Ovary (tissue), 10 donors: Measurements from ENCODE around the gene MAB21L1. TPM values are rescaled to one million over a fixed set of nuclear protein-coding genes. Genes with fewer than 3 reads are reported as not detected.

ENCODE experiments used
- DNase-seq, 5 donors: peaks; one replicate each; pipeline ENCODE4 v3.0.0-alpha.2; 2019 to 2020
- H3K27ac ChIP-seq, 2 donors: fragments of 200-600 bp; one replicate each; pipeline versions ENCODE4 v1.5.1 to v1.8.0; 2019 to 2022
- H3K27me3 ChIP-seq: fragments of 200-600 bp; one replicate; pipeline ENCODE4 v1.8.0; 2022
- H3K36me3 ChIP-seq: fragments of 200-600 bp; sonication (generic); one replicate; pipeline ENCODE4 v1.5.1; 2019
- H3K4me1 ChIP-seq: one replicate; pipeline ENCODE4 v1.8.1; 2013; ENCODE audit warnings: mild to moderate bottlenecking, moderate library complexity; ENCODE audit not compliant: insufficient read depth
- H3K4me3 ChIP-seq: fragments of 200-600 bp; sonication (generic); one replicate; pipeline ENCODE4 v1.5.1; 2017
- H3K9me3 ChIP-seq, 2 donors: fragments of 200-600 bp in 1 of 2; sonication (generic) in 1 of 2; one replicate each; pipeline versions ENCODE4 v1.5.1 to v1.8.1; 2013 to 2019; ENCODE audit warnings: mild to moderate bottlenecking in 1 of 2, moderate library complexity in 1 of 2
- CTCF ChIP-seq, 3 donors: fragments of 450-650 bp in 2 of 3; fragments of 200-600 bp in 1 of 3; IDR thresholded peaks; one replicate each; pipeline versions ENCODE4 v1.5.1 to v1.8.0; 2016 to 2022; ENCODE audit warnings: antibody characterized with exemption in 3 of 3, mild to moderate bottlenecking in 1 of 3
- EP300 ChIP-seq: sonication (generic); formaldehyde crosslinking; IDR thresholded peaks from one replicate; pipeline ENCODE4 v1.6.1; 2017; ENCODE audit warnings: antibody characterized with exemption
- POLR2A ChIP-seq: fragments of 450-650 bp; IDR thresholded peaks from one replicate; pipeline ENCODE4 v1.6.1; 2017; ENCODE audit warnings: antibody characterized with exemption, mild to moderate bottlenecking, moderate library complexity
- whole genome bisulfite sequencing, 3 donors: extraction: QIAGEN DNeasy Blood & Tissue Kit in 1 of 3; methylation state at CpG; one replicate each; pipeline versions ENCODE4 v1.1.5 to v1.1.7; 2013 to 2017; 5-methylcytosine and 5-hydroxymethylcytosine counted together
- intact Hi-C, 4 donors: fragments of 100-400 bp; cut with DNase I; formaldehyde crosslinking; loops; one replicate each; pipeline versions ENCODE4 v1.11.0 to v1.15.1; 2022 to 2023
- long read RNA-seq, 3 donors: library from polyadenylated mRNA in 2 of 3; unstranded in 2 of 3; transcript quantifications; one replicate each; pipeline ENCODE4 v2.0.0 and lab custom pipeline, GENCODE V29; 2021 to 2026
- polyA plus RNA-seq, 2 donors: library from polyadenylated mRNA; stranded (reverse); fragments of 200-250 nt in 1 of 2; fragments of 350-450 nt in 1 of 2; fragmentation: Illumina TruSeq in 1 of 2; extraction: RNeasy Lipid Tissue Mini Kit (QIAGEN cat#74804) in 1 of 2; gene quantifications; one replicate each; pipeline ENCODE4 v1.2.3, GENCODE V29; 2013 to 2014
- total RNA-seq, 7 donors: library from RNA; depleted of rRNA in 2 of 7; stranded (reverse); fragments of >200 nt in 2 of 7; fragmentation: NEBNext Ultra II Directional in 3 of 7; extraction: Animal tissue kit (Norgen Biotek cat#: 25700) in 3 of 7; gene quantifications; one replicate each; pipeline versions ENCODE4 v1.1.0 to v1.2.4, GENCODE V29; 2016 to 2023
- donor health status: DM: no; HTN: no; CAD: no; lungs with moderate emphysema.
- donor health status: DM: no; HTN: no; CAD: no.
- donor health status: Bipolar disorder and iron deficiency.
- donor health status: DM: yes; HTN: yes; CAD: no.
- donor health status: DM: no; HTN: no; CAD: no.
- donor health status: DM: yes; HTN: yes; CAD: no.

Gene MAB21L1
- 1 to 10 TPM in 1 of 7 donors, under 1 TPM in 6; 0.12 to 1.0 (median 0.48) TPM for total RNA-seq
- polyA plus RNA-seq, result 1 to 10 TPM in 1 of 2 donors, under 1 TPM in 1; 0.93 to 1.0 TPM
- long read RNA-seq, donor 1, transcript MAB21L1-201 (1 exons, 3,028 nt), result major isoform, 5 of 5 reads
- long read RNA-seq, donor 1, partial matches to known transcripts, result 0 of 5 reads
- long read RNA-seq, donor 1, other reads (novel, unspliced or antisense), result 0 of 5 reads
- long read RNA-seq, donor 2, result 0 reads
- long read RNA-seq, donor 3, result 0 reads

- Histone ChIP-seq H3K27me3 (no peaks in the 10 kb centered on the region), H3K4me1 (no peaks in the 10 kb centered on the region), H3K9me3 (no peaks in the 10 kb centered on the region), H3K27ac (peak within 1 kb of the TSS in 1 of 2 donors; percentile 4), H3K4me3 (peak within 1 kb of the TSS; percentile 17), H3K36me3 (no peaks in the 10 kb centered on the region)
- TF ChIP-seq CTCF (IDR thresholded peaks at IDR 0.05) (no peak), EP300 (no peak)
- peak in 2 of 5 donors; percentile 27 to 28 for DNase-seq
- intact Hi-C loops, result no loop called here
- WGBS, 3 donors, result 57 to 75% (median 73%) methylated on average over 35 of the region's 35 CpGs
Observed at GRCh38 chr13:35475960-35476943, at the start of gene MAB21L1. Gene MAB21L1, minus strand, starts transcription at chr13:35476689. Its CDS starts 551 bp downstream, at chr13:35476138.

GRCh38 chr13:35524171-35524570 is 47.7 kb upstream of the MAB21L1 start:
- DNase-seq, result no peak
- Histone ChIP-seq H3K4me3 (no peak overlapping the region), H3K27ac (no peak overlapping the region), H3K9me3 (no peaks in the 10 kb centered on the region), H3K36me3 (no peaks in the 10 kb centered on the region), H3K4me1 (no peaks in the 10 kb centered on the region), H3K27me3 (no peaks in the 10 kb centered on the region)
- WGBS, 3 donors, result 61 to 86% (median 72%) methylated on average over 3 of the region's 3 CpGs
- TF ChIP-seq EP300 (no peak), CTCF (IDR thresholded peaks at IDR 0.05) (no peak), POLR2A (no peak)
- intact Hi-C loops, result no loop called here

- TF ChIP-seq POLR2A (no peak), EP300 (no peak), CTCF (IDR thresholded peaks at IDR 0.05) (no peak)
- no peak for DNase-seq
- H3K9me3 ChIP-seq, result no peaks in the 10 kb centered on the region
- no peaks in the 10 kb centered on the region for H3K27me3 ChIP-seq
- intact Hi-C loops, result no loop called here
- WGBS, 3 donors, result 90 to 91% (median 90%) methylated on average over 5 of the region's 5 CpGs
- H3K4me3 ChIP-seq, result no peak overlapping the region
- H3K36me3 ChIP-seq, result no peaks in the 10 kb centered on the region
- H3K4me1 ChIP-seq, result no peaks in the 10 kb centered on the region
- no peak overlapping the region for H3K27ac ChIP-seq
Observed at GRCh38 chr13:35518337-35518946, 42.0 kb upstream of the MAB21L1 start.

DNA sequence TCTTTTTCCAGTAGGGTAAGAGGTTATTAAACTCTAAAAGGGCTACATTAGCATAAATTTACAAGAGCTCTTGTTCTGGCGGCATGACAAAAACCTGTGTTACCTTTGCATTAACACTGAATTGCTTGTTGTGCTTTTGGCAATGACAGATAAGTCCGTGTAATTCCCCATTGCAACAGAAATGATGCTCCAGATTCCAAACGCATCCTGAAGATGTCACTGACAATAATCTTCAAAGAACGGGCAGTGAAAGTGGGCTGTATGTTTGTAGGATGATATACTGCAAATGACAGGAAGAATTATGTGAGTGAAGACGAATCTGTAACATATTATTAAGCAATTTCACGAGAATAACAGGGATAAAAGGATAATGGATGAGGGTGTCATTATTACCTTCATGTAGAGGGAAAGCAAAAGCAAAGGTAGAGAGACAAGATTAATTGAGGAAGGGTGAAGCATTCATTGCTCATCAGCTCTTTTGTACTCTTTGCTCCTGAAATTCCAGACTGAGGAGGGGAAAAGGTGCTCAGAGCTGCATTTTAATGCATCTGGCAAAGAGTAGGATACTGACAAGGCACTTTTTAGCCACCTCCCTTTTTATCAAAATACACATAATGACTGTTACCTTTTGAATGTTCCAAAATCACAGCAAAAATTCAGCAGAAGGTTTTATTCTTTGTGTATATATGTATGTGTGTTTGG is 38.5 kb upstream of the MAB21L1 start:
- no peaks in the 10 kb centered on the region for H3K9me3 ChIP-seq
- H3K4me1 ChIP-seq, result no peaks in the 10 kb centered on the region
- no peak for TF ChIP-seq EP300
- H3K36me3 ChIP-seq, result no peaks in the 10 kb centered on the region
- intact Hi-C loops, result no loop called here
- H3K27ac ChIP-seq, result no peak overlapping the region
- H3K27me3 ChIP-seq, result no peaks in the 10 kb centered on the region
- 76 to 79% (median 77%) methylated on average over 6 of the region's 6 CpGs for WGBS, 3 donors
- no peak overlapping the region for H3K4me3 ChIP-seq
- no peak for DNase-seq
